Measurements from ENCODE around the gene NES. TPM values are rescaled to one million over a fixed set of nuclear protein-coding genes. Genes with fewer than 3 reads are reported as not detected.

The NES gene
- polyA plus RNA-seq, 3 donors, result 148 to 171 (median 156) TPM

GRCh38 chr1:156667610-156667967, 9.6 kb downstream of the NES start:
- no peak for DNase-seq

DNA sequence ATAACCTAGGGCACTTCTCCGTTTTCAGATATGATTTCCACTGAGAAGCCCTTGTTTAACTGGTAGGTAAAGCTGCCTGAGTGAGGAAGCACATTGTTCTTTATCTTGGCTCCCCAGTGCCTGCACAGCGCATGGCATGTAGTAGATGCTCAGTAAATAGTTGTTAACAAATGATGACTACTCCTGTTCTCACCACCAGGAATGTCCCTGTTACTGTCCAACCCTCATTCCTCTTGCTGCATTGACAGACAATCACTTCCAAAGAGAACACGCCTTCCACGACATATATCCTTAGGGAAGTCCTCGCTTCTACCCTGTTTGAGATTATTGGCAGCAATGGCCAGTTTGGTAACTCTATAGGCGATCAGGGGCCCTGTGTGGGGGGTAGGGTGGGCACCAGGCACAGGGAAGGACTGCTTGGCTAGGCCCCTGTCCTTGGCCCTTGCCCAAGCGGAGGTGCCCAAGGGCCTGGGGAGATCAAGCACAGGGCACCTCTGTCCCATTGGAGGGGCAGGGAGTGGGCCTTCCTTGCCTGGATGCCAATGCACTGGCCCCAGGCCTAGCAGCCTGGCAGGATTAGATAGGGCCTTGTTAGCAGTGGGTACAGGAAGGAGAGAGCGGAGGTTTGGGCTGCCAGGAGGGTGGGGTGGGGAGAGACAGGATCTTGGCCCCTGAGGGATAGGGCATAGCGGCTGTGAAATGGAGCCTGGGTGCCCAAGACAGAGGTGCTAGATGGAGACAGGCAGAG, 10.2 kb downstream of the NES start:
- DNase-seq, result no peak

GRCh38 chr1:156665539-156665938, 11.7 kb downstream of the NES start:
- no peak for DNase-seq

- no peak for DNase-seq
These were observed 12.3 kb downstream of the NES start for GRCh38 chr1:156664767-156665411.

GRCh38 chr1:156664046-156664766, 13.0 kb downstream of the NES start:
- peak; percentile 69 for DNase-seq

DNA sequence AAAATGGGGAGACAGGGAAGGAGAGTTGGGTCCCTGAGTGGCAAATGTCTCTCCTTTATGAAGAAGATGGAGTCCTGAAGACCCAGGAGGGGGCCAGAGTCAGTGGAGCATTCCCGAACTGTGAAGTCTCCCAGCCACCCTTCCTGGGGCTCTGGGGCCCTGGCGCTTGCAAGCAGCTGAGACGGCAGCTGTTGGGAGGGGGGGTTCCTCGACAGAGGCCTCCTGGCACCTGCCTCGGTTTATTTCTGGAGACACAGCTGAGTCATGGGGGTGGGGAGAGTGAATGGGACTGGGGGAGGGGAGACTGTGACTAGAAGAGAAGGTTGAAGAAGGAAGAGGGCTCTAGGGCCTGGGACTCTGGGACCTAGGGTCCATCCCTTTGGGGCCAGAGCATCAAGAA, 14.0 kb downstream of the NES start:
- DNase-seq, result no peak

DNA sequence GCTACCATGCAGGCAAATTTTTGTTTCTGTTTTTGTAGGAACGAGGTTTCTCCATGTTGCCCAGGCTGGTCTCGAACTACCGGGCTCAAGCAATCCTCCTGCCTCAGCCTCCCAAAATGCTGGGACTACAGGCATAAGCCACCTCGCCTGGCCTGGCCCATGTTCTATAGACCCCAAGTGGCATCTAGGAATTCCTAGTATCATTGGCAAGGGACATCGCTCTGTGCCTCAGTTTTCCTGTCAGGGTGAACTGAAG, 14.5 kb downstream of the NES start:
- DNase-seq, result no peak

DNA sequence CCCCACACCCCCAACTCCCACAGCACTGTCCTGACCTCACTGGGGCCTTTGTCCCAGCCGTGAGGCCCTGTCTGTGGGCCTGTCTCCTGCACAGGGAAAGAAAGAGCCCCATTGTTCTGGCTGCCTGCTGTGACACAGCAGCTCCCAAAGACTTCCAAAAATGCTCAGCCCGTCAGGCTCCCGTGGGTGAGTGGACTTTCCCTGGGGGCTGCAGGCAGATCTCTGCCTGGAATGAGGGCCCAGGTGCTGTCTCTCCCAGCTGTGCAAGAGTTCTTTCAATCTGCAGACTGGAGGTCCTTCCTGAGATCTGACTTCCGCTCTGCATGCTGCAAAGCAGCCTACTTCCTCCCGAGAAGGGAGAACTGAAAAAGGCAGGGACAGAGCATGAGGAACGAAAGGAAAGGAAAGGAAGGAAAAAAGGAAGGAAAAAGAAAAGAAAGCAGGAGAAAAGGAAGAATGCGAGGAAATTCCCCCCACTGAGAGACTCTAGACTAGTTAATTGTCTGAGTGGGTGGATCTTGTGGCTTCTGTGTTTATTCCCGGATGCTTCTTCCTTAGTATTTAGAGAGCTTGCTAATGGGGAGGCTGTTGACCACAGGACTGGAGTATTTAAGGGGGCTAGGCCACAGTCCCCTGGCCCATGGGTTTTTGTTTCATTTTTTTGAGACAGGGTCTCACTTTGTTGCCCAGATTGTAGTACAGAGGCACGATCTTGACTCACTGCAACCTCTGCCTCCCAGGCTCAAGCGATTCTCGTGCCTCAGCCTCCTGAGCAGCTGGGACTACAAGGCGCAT, 15.0 kb downstream of the NES start:
- DNase-seq, result no peak

DNA sequence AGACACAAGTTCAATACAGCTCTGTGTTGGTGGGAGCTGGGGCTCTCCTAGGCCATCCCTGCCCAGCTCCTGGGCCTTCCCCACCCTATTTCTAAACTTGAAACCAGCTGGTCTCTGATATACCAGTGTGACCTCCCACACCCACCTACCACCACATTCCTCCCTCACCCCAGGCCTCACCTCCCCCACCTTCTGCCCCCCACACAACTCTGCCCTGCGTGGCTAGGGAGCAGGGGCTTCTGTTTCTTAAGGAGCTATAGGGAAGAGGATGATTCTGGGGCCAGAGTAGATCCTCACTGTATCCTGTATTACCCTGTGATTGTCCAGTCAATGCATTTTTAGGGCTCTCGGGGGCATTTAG, 16.5 kb downstream of the NES start:
- DNase-seq, result no peak

DNA sequence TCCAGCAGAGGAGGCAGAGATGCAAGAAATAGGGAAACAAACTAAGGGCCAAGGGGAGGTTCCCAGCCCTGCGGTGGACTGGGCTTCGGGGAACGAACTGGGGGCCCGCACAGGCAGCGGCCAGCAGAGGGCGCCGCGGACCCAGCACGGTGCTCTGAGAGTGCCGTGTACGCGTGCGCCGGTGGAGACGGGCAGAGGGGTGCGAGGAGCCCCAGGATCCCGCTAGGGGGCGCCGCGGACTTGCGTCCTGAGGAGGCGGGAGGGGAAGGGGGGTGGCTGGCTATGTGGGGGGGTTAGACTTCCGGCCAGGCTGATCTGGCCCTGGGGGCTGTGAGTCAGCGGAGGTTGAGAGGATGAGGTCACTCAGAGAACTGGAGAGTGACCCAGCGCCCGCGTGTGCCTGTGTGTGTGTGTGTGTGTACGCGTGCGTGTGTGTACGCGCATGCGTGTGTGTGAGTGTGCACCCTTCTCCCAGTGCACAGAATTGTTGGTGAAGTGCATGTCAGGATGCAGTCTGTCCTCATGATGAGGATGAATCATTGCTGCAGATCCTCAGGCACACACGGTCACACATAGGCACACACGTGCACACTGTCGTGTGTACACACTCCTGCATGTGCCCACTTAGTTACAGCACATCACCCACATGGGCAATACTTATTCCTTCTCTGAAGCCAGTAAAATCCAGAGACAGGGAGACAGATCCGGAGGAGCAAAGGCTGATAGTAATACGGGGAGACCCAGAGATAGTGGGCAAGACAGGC, 17.0 kb downstream of the NES start:
- DNase-seq, result peak; percentile 94

DNA sequence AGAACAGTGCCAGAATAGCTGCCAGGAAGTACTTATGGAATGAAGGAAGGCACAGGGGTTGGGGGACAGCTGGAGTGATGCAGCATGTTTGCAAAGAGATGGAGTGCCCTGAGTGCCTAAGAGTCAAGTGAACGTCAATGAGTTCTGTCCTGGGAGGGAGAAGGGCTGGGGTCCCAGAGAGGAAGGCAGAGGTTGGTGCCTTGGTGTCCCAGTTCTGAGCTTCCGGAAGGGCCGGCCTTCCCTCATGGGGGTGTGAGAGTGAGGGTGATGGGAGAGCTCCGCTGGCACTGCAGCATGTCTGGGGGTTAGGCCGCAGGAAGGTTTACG, 17.6 kb downstream of the NES start:
- no peak for DNase-seq

- no peak for DNase-seq
These were observed 18.1 kb downstream of the NES start for GRCh38 chr1:156658945-156659574.

GRCh38 chr1:156658496-156658895, 18.7 kb downstream of the NES start:
- no peak for DNase-seq

- no peak for DNase-seq
These were observed 19.4 kb downstream of the NES start for GRCh38 chr1:156657741-156658319.

DNA sequence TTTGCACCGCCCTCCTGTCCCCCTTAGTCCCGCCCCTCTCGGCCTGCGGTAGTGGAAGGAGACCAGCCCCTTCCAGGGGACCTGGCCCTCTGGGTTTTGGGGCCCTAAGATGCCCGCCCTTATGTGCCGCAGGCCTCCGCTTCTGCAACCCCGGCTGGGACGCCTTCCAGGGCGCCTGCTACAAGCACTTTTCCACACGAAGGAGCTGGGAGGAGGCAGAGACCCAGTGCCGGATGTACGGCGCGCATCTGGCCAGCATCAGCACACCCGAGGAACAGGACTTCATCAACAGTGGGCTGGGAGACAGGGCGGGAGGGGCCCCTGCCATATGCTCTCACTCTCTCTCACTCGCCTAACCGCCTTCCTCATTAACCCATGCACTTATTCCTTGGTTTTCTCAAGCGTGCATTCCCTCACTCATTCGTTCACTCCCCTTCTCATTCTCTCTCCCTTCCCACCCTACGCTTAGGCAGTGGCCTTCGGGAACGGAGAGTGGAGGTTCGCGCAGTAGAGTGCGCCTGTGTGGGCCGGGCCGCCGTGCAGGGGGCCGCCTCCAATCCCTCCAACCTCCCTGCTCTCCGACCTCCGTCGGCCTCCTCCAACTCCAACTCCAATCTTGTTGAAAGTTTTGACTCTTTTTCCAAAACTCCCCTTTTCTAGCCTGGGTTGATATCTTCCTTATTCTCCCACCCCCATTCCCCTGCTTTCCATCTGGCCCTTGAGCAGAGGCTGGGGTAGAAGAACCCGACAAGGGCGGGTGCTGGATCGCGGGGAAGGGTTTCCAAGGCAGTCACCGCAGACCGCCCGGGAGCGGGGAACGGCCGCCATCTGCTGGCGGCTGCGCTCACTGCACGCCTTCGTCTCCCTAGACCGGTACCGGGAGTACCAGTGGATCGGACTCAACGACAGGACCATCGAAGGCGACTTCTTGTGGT, 20.1 kb downstream of the NES start:
- DNase-seq, result no peak

- DNase-seq, result no peak
These were observed 21.2 kb downstream of the NES start for GRCh38 chr1:156655904-156656516.

GRCh38 chr1:156655151-156655903, 21.9 kb downstream of the NES start:
- DNase-seq, result no peak

GRCh38 chr1:156654700-156655099, 22.5 kb downstream of the NES start:
- no peak for DNase-seq

- no peak for DNase-seq
These were observed 24.2 kb downstream of the NES start for GRCh38 chr1:156652992-156653355.
